Type B pancreatic cell (in vitro differentiated cells): ENCODE results near the gene FAM168A. TPM values are rescaled to one million over a fixed set of nuclear protein-coding genes. Genes with fewer than 3 reads are reported as not detected.

Experiments used
- DNase-seq: peaks from one replicate; pipeline ENCODE4 v3.0.0; 2021; ENCODE audit warnings: mixed read lengths; ENCODE audit not compliant: unreplicated experiment; ENCODE audit errors: extremely low spot score
- H3K27ac Mint-ChIP-seq: 2 replicates; pipeline ENCODE4 v1.8.0; 2021; ENCODE audit warnings: mild to moderate bottlenecking, mixed read lengths
- H3K27me3 Mint-ChIP-seq: 2 replicates; pipeline ENCODE4 v1.8.0; 2021; ENCODE audit warnings: mixed read lengths
- H3K36me3 Mint-ChIP-seq: 2 replicates; pipeline ENCODE4 v1.8.0; 2021; ENCODE audit warnings: mixed read lengths
- H3K4me1 Mint-ChIP-seq: one replicate; pipeline ENCODE4 v1.8.0; 2021; ENCODE audit warnings: mixed read lengths; ENCODE audit not compliant: unreplicated experiment
- H3K4me3 Mint-ChIP-seq: 2 replicates; pipeline ENCODE4 v1.8.0; 2021; ENCODE audit warnings: mild to moderate bottlenecking, mixed read lengths
- H3K9me3 Mint-ChIP-seq: 2 replicates; pipeline ENCODE4 v1.8.0; 2021; ENCODE audit warnings: mixed read lengths
- CTCF ChIP-seq: fragments of 200-600 bp; sonication (generic); conservative IDR thresholded peaks from 2 replicates; pipeline ENCODE4 v1.5.0; 2021; ENCODE audit warnings: antibody characterized with exemption, mild to moderate bottlenecking
- total RNA-seq: library from RNA; stranded (reverse); gene quantifications from 2 replicates; pipeline ENCODE4 v1.2.1, GENCODE V29; 2021; ENCODE audit warnings: low replicate concordance

Gene FAM168A
- total RNA-seq, 1 donor from 2014 or later = 39.6 TPM

GRCh38 chr11:73372375-73372993 is 225.4 kb downstream of the FAM168A start:
- H3K9me3 Mint-ChIP-seq = no peaks in the 10 kb centered on the region
- no peaks in the 10 kb centered on the region for H3K36me3 Mint-ChIP-seq
- H3K27ac Mint-ChIP-seq = no peak overlapping the region
- peak; percentile 17 for TF ChIP-seq CTCF
- H3K4me1 Mint-ChIP-seq = peaks cover 11% of the 10 kb centered on the region
- no peak overlapping the region for H3K4me3 Mint-ChIP-seq
- DNase-seq = no peak
- H3K27me3 Mint-ChIP-seq = peaks cover 3% of the 10 kb centered on the region

GRCh38 chr11:73367482-73368024 is 230.4 kb downstream of the FAM168A start:
- no peak overlapping the region for H3K27ac Mint-ChIP-seq
- peaks cover 9% of the 10 kb centered on the region for H3K36me3 Mint-ChIP-seq
- peaks cover 5% of the 10 kb centered on the region for H3K4me1 Mint-ChIP-seq
- no peak for DNase-seq
- H3K4me3 Mint-ChIP-seq = no peak overlapping the region
- H3K9me3 Mint-ChIP-seq = no peaks in the 10 kb centered on the region
- H3K27me3 Mint-ChIP-seq = no peaks in the 10 kb centered on the region
- no peak for TF ChIP-seq CTCF

GRCh38 chr11:73366953-73367352 is 231.0 kb downstream of the FAM168A start:
- Mint-ChIP-seq H3K4me1 (peaks cover 5% of the 10 kb centered on the region), H3K36me3 (peaks cover 9% of the 10 kb centered on the region), H3K27me3 (no peaks in the 10 kb centered on the region), H3K4me3 (no peak overlapping the region), H3K27ac (no peak overlapping the region), H3K9me3 (no peaks in the 10 kb centered on the region)
- DNase-seq = no peak
- no peak for TF ChIP-seq CTCF

GRCh38 chr11:73366265-73366610 is 231.7 kb downstream of the FAM168A start:
- peaks cover 11% of the 10 kb centered on the region for H3K36me3 Mint-ChIP-seq
- no peak for TF ChIP-seq CTCF
- DNase-seq = no peak

GRCh38 chr11:73365352-73366264 is 232.3 kb downstream of the FAM168A start:
- Mint-ChIP-seq H3K27ac (no peak overlapping the region), H3K36me3 (peaks cover 15% of the 10 kb centered on the region), H3K4me1 (peaks cover 5% of the 10 kb centered on the region), H3K4me3 (no peak overlapping the region), H3K27me3 (no peaks in the 10 kb centered on the region), H3K9me3 (no peaks in the 10 kb centered on the region)
- TF ChIP-seq CTCF = no peak
- DNase-seq = no peak

More at GRCh38 chr11:73366265-73366610, 231.7 kb downstream of the FAM168A start:
- Mint-ChIP-seq H3K27me3 (no peaks in the 10 kb centered on the region), H3K9me3 (no peaks in the 10 kb centered on the region), H3K4me1 (peaks cover 5% of the 10 kb centered on the region), H3K4me3 (no peak overlapping the region), H3K27ac (no peak overlapping the region)
